ENCODE measurements around the gene GPN2. TPM values are rescaled to one million over a fixed set of nuclear protein-coding genes. Genes with fewer than 3 reads are reported as not detected.
"Not testable (repeated sequence)": the region's sequence is repeated elsewhere in the genome, so short reads cannot be mapped to it uniquely, and the experiment has no call there.

Gene GPN2
- total RNA-seq, 1 donor from 2014 or later = 14.9 TPM

DNA sequence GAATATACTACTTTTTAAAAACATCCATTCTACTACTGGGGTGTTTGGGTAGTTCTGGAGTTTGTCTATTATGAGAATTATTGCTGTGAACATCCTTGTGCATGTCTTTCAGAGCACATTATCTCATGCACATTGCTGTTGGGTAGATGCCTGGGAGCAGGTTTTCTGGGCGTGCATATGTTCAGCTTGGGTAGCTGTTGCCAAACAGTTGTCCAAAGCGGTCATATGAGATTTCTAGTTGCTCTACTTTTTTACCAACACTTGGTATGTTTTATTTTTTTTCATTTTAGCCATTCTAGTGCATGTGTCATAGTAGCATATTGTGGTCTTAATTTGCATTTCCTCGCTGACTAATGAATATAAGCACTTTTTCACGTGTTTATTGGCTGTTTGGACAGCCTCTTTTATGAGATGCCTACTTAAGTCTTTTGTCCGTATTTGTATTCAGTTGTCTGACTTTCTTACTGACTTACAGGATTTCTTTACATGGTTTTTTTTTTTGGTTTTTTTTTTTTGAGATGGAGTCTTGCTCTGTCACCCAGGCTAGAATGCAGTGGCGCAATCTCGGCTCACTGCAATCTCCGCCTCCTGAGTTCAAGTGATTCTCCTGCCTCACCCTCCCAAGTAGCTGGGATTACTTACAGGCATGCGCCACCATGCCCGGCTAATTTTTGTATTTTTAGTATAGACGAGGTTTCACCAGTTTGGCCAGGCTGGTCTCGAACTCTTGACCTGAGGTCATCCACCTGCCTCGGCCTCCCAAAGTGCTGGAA is 45.5 kb downstream of the GPN2 start:
- TF ChIP-seq, protein P1, sequence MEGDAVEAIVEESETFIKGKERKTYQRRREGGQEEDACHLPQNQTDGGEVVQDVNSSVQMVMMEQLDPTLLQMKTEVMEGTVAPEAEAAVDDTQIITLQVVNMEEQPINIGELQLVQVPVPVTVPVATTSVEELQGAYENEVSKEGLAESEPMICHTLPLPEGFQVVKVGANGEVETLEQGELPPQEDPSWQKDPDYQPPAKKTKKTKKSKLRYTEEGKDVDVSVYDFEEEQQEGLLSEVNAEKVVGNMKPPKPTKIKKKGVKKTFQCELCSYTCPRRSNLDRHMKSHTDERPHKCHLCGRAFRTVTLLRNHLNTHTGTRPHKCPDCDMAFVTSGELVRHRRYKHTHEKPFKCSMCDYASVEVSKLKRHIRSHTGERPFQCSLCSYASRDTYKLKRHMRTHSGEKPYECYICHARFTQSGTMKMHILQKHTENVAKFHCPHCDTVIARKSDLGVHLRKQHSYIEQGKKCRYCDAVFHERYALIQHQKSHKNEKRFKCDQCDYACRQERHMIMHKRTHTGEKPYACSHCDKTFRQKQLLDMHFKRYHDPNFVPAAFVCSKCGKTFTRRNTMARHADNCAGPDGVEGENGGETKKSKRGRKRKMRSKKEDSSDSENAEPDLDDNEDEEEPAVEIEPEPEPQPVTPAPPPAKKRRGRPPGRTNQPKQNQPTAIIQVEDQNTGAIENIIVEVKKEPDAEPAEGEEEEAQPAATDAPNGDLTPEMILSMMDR (IDR thresholded peaks at IDR 0.05; ENCODE audit: borderline replicate concordance) = no peak
- Histone ChIP-seq H3K4me1 (no peaks in the 10 kb centered on the region), H3K4me3 (no peak overlapping the region), H3K27ac (replicated peaks) (no peak overlapping the region), H3K9me3 (replicated peaks) (no peaks in the 10 kb centered on the region), H3K27me3 (ENCODE audit: low read depth) (no peaks in the 10 kb centered on the region), H3K36me3 (peaks cover 73% of the 10 kb centered on the region)
- intact Hi-C loops (cut with micrococcal nuclease) = no loop called here
- no peak for DNase-seq

DNA sequence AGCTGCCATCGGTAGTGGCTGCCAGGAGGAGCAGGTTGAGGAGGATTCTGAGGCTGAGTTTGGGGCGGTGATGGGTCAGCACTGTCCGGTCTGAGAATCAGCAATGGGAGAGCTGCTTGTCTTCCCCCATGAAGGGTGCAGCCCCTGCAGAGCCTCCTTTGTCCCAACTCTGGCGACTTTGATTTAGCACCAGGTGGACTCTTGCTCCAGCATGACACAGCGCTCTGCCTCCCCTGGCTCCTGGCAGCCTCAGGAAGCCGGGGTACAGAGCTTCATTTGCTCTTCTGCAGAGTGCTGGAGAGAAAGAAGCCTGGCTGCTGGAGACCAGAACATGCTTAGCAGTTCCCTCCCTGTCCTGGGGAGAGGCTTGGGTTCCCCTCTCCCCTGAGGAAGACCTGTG is 50.3 kb downstream of the GPN2 start:
- no peak overlapping the region for H3K27ac ChIP-seq (replicated peaks)

DNA sequence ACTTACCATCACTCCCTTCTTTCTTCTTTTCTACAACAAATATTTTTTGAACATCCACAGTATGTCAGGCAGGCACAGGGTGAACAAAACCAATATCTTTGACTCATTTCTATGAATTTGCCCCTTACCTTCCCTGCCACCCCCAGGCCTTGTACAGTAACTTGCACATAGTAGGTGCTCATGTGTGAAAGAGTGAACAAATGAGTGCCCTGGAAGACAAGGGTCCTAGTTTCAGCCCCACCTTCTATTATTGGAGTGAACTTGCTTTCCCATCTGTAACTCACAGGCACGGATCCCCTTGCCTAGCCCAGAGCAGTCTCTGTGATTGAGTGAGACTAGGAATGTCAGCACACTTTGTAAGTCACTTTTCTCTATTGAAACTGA is 50.8 kb downstream of the GPN2 start:
- Histone ChIP-seq H3K36me3 (peaks cover 87% of the 10 kb centered on the region), H3K4me1 (peaks cover 7% of the 10 kb centered on the region), H3K9me3 (replicated peaks) (no peaks in the 10 kb centered on the region), H3K4me3 (no peak overlapping the region), H3K27me3 (ENCODE audit: low read depth) (no peaks in the 10 kb centered on the region), H3K27ac (replicated peaks) (no peak overlapping the region)
- intact Hi-C loops (cut with micrococcal nuclease) = no loop called here
- no peak for DNase-seq
- TF ChIP-seq, protein P1 (IDR thresholded peaks at IDR 0.05; ENCODE audit: borderline replicate concordance) = no peak

More for the DNA sequence above, 50.3 kb downstream of the GPN2 start:
- H3K36me3 ChIP-seq = peaks cover 82% of the 10 kb centered on the region
- H3K4me3 ChIP-seq = no peak overlapping the region
- intact Hi-C loops (cut with micrococcal nuclease) = no loop called here
- TF ChIP-seq, protein P1 (IDR thresholded peaks at IDR 0.05; ENCODE audit: borderline replicate concordance) = no peak
- no peaks in the 10 kb centered on the region for H3K9me3 ChIP-seq (replicated peaks)
- peaks cover 7% of the 10 kb centered on the region for H3K4me1 ChIP-seq
- DNase-seq = no peak
- H3K27me3 ChIP-seq (ENCODE audit: low read depth) = no peaks in the 10 kb centered on the region

DNA sequence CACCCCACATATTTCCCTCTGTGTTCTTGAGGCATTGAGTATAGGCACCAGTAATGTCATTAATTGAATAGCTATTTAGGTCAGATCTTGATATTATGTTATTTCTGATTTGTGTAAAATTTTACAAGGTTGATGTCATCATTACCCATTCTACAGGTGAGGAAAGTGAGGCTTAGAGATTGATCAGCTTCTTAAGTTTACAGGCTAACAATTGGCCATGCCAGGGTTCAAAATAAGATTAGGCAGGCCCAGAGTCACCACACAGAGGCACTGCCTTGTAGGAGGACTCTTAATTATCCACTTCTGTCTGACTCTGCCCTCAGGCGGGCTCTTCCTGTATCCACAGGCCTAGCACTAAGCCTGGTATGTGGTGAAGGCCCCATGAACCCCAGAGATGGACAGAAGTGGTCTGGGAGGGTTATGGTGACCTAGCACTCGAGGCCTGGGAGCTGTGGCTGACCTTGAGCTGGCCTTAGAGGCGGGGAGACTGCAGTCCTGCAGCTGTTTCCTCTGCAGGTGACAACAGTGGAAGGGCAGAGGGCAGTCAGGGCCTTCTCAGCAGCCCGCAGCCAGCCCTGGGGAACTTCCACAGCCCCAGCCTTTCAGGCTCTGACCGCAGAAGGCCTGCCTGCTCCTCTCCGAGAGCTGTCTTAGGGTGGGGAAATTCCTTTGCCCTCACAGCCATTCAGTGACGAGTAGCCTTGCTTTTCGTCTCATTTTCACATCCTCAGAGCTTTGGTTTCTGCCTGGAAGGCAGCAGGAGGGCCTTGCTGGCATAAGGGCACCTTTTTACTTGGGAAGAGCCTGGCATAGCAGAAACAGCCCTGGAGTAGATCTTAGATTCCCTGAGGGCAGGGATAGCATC is 51.4 kb downstream of the GPN2 start:
- Histone ChIP-seq H3K4me1 (peaks cover 7% of the 10 kb centered on the region), H3K27ac (replicated peaks) (peak overlapping the region; percentile 33), H3K27me3 (ENCODE audit: low read depth) (no peaks in the 10 kb centered on the region), H3K36me3 (peaks cover 90% of the 10 kb centered on the region), H3K9me3 (replicated peaks) (no peaks in the 10 kb centered on the region), H3K4me3 (no peak overlapping the region)
- no peak for DNase-seq
- TF ChIP-seq, protein P1 (IDR thresholded peaks at IDR 0.05; ENCODE audit: borderline replicate concordance) = no peak
- intact Hi-C loops (cut with micrococcal nuclease) = no loop called here

DNA sequence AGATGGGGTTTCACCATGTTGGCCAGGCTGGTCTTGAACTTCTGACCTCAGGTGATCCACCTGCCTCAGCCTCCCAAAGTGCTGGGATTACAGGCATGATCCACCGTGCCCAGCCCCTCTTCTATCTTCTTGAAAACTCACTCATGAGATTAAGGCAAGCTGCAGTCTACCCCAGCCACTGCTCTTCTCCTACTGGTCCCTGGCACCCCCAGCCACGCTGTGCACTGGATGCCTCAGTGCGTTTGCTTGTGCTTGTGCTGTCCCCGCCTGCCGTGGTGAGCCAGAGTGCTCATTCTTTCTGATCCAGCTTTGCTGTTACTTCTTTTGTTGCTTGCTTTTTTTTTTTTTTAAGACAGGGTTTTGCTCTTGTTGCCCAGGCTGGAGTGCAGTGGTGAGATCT is 52.4 kb downstream of the GPN2 start:
- H3K27ac ChIP-seq (replicated peaks); H3K27me3 ChIP-seq (ENCODE audit: low read depth); intact Hi-C loops (cut with micrococcal nuclease); DNase-seq; H3K4me1 ChIP-seq; H3K4me3 ChIP-seq; H3K9me3 ChIP-seq (replicated peaks): not testable (repeated sequence)
- peaks cover 91% of the 10 kb centered on the region for H3K36me3 ChIP-seq

Measured in left ventricle myocardium inferior (tissue), 1 donor.